Activated CD4-positive, CD25-positive, alpha-beta regulatory T cell treated with anti-CD3 and anti-CD28 coated beads, Interleukin-2, amount 50 U/mL, for 24 hours (primary cell): Measurements from ENCODE around the gene GALNT14.
"Not testable (repeated sequence)": the region's sequence is repeated elsewhere in the genome, so short reads cannot be mapped to it uniquely, and the experiment has no call there.

Source experiments
- ATAC-seq, 2 donors: fragments of 150-1000 bp; cut with Tn5 transposase; one replicate each; pipeline ENCODE4 v1.10.0; 2021; ENCODE audit warnings: mild to moderate bottlenecking in 1 of 2, moderate library complexity in 1 of 2

The GALNT14 gene

DNA sequence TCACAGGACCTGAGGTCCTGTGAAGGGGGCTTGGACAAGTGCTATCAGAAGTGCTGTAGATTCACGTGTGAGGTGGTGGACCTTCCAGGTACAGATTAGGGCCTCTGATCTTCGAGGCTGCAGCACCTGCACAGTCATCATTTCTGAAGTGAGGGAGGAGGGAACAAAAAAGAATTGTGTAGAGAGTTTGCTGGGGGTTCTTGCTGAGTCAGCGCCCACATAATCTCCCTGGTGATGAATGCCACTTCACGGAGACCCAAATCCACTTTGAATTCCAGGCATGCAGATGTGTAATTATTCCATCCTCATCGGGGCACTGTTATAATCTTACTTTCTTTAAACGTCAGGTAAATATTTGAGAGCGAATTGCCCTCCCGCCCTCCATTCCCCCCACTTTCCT, 202.4 kb downstream of the GALNT14 start:
- ATAC-seq, result no peak

DNA sequence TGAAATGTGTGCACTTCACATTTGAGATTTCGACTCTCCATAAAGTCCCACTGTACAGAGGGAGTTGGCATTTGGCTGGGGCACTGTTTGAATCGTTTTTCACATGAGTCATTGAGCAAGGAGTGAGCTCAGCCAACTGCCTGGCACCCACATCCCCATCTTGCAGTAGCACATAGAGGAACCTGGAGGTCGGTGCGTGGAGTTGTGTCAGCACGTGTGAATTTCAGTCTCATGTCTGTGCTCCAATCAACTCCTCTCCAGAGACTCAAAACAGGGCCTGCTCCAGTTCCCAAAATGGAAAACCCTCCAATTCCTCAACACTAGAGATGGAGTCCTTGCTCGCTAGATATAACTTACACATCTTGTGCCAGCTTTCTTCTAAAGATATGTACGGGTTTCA, 204.2 kb downstream of the GALNT14 start:
- ATAC-seq, result no peak

DNA sequence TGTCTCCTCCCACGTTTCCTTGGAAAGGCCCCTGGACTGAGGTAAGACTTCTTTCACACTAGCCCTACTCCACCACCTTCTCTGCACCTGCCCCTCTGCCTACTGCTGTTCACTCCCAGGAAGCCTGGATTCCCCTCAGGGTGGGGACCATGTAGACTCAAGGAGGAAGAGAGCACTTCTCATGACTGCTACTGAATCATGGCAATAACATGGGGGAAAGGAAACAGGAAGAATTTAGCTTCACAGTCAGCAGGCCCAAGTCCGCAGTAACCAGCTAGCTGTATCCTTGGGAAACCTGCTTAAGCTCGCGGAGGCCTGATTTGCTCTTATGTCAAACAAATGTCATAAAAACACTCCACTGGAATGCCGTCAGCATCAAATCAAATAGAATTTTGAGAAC, 204.7 kb downstream of the GALNT14 start:
- ATAC-seq, result no peak

DNA sequence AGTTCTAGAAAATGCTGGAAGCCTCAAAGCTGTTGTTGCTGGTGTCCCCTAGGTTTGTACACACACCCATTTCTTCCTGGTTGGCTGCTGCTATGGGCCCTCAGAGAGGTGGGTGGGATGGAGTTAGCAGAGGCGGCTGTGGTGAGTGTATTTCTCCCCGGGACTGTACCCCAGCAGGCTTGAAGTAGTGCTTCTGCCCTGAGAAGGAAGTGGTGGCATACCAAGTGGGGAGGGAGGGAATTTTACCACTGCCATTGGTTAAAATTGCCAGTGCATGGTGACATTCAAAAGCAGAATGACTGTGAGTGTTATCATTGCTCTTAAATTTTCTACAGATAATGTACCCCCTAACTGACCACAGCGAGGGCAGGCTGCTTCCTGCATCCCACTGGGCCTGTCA, 205.4 kb downstream of the GALNT14 start:
- peak in 1 of 2 donors; percentile 8 for ATAC-seq

DNA sequence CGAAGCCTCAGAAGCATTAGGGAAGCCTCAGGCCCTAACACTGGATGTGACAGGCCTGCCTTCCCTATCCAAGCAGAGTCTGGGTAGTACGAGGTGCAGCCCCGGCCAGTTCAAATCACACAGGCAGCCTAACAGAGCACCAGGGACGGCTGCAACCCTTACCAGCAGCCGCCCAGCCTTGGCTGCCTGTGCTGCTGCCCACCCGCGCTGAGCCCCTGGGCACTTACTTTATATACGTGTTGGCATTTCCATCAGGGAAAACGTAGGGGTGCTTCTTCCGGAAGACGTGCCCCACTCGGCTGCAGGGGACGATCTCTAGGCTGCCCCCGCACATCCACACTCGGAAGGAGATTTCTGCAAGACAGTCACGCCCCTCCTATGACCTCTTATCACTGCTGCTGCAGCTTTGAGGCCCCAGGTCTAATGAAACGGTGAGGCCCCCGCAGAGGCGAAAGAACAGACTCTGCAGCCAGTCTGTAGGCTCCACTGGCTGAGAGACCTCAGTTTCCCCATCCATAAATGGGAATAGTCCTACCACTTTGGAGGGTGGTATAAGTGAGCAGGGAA, 206.3 kb downstream of the GALNT14 start:
- no peak for ATAC-seq

DNA sequence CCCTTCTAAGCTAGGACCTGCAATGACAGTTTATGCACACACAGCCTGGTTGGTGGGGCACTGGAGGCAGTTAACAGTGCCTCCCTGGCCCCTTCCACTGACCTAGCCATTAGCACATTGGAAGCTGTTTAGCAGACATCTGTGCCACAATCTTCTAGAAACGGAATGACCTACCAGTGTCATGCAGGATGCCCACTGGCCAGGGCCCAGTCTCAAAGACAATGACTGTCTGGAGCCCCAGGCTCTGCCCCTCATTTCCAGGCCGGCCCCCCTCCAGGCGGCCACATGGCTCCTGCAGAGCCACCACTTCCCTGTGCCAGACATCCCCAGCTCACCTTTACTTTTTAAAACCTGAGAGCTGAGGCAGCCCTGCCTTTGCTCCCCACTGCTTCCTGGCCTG, 207.5 kb downstream of the GALNT14 start:
- no peak for ATAC-seq

DNA sequence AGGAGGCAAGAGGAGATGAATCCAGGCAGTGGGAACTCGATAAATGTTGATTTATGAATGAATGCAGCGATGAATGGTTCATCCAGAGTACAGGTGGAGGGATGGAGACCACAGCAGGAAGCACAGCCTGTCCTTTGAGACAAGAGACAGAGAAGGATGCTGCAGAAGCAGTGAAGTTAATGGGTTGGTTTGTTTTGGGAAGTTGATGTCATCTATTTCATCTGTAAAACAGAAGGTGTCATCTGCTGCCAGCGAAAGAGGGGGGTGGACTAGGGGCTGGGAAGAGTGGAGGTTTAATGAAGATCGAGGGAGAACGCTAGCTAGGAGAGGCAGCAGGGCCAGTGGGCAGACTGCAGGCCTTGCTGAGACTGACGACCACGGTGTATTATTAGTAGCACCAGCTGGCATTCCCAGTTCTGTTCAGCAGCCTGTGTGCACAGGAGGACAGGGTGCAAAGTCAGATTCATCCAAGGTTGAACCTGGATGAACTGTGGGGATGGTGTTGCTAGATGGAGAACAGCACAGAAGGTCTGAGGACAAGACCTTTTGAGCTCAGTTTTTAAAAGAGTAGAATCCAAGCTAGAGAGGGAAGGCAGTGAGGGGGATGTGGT, 210.7 kb downstream of the GALNT14 start:
- ATAC-seq, result no peak

DNA sequence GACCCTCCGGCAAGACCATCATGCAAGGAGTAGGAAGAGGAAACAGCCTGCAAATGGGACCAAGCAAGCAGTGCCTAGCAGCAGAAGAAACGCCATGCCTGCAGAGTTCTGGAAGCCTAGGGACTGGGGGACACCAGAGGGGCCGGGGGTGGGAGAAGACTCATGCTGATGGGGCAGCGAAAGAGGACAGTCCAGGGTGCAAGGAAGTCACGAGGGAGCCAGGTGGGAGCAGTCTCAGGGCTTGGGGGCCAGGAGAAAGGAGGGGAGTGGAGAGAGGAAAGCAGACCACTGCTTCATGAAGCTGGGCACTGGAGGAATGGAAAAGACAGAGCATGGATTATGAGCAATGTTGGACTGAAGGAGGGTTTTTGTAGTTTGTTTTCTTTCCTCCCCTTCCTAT, 211.6 kb downstream of the GALNT14 start:
- no peak for ATAC-seq

DNA sequence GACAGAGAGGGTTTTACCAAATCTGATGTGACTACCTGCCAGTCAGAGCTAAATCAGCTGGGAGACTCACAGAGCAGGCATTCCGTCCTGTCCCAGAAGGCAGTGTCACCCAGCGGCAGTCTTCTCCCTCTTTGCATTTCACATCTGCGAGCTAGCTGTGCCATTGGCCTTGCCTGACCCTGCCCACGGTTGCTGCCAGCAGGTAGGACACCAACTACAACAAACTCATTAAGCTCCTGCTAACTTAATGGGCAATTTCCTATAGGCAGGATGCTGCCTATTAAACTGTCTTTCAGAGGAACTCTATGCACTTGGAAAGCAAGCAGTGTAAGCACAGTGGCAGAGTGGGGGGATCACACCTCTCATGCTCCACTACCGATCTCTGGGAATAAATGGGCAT, 214.6 kb downstream of the GALNT14 start:
- no peak for ATAC-seq

DNA sequence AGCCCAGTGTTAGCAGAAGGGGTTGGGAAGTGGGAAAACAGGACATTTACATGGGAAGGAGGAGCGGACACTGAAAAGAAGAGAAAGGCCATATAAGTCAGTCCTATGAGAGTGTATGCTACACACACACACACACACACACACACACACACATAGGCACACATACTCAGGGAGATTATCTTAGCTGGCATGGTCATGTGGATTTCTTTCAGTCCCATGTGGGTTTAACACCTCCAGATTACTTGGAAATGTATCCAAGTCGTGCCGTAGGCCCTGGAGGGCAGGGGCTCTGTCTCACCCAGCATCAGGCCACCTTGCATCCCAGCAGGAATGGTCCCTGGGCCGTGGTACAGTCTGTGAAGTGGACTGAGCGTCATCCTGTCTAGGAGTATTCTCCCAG, 217.7 kb downstream of the GALNT14 start:
- no peak for ATAC-seq

DNA sequence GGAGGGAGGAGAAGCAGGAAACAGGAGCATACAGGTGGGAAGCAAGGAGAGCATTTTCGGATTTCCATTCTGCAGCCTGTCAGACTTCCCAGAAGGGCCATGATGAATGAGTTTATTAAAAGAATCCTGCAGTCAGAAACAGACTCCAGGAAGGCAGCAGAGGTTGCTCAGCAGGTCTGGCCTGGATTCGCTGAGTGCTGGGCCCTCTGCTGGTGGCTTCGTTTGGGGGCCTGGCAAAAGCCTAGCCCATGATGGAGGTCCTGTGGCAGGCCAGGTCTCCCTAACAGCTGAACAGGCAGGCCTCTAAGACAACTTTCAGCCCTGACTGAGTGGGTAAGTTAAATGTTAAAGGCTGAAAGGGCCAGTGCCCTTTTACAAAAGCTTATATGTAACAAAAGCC, 222.8 kb downstream of the GALNT14 start:
- no peak for ATAC-seq

DNA sequence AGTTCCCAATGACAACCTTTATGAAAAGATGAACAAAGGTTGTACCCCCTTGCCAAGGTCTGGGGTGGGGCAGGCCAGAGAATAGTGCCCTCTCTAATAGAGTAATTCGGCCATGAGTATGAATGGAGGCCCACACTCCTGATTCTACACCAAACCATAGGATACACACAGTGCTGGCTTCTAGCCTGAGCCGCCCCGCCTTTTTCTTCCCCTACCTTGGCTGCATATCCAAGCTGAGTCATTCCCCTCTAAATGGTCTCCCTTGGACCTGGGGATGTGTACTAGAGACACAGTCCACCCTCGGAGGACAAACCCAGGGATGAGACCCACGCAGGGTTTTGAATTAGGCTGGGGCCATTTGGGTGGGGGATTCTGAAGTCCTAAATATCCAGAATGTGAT, 223.8 kb downstream of the GALNT14 start:
- ATAC-seq, result no peak

DNA sequence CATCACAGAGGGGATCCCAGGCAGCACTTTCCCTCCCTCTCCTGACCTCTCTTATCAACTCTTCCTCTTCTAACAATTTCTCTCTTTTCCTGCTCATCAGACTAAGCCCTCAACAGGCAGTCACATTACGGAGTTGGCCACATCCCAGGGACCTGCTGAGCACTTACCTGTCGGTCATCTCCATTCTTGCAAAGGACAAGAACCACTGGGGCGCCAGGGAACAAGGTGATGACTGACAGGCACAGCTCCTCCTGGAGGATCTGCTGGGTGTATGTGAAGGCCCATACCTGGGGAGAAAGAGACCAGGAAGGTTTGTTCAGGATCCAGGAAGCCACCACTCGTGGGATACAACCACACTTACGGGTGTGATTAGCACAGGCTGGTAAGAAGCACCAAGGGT, 226.2 kb downstream of the GALNT14 start:
- ATAC-seq, result no peak

DNA sequence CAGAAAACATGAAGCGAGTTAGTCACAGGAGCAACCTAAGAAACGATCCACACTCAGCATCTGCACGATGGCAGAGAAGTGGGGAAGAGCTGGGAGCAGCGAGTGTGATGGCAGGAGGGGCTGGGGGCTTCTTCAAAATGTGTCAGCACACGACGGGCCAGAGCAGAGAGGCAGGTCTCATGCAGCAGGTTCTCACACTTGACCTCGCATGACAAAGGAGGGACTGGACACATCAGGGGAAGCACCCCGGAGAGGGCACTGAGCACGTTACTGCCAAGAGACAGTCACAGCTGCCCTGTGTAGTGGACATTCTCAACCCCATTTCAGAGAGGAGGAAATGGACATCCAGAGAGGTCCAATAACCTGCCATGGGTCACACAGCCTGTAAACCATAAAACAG, 226.9 kb downstream of the GALNT14 start:
- no peak for ATAC-seq

DNA sequence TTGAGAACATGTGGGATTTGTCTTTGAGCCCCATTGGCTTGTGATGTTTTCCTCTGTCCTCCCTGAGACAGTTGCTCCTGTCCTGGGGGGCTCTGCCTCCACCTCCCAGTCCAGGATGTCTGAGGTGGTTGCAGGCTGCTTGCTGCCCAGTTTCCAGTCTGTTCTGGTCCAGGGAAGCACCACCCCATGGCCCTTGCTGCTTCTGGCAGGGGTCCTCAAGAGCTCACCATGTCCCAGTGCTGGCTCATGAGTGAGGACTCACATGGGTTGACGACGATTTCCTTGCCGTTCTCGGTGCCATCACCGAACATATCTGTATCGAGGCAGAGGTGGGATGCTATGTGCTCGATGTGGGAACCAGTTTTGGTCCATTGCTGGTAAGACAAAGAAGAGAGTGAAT, 227.6 kb downstream of the GALNT14 start:
- no peak for ATAC-seq

DNA sequence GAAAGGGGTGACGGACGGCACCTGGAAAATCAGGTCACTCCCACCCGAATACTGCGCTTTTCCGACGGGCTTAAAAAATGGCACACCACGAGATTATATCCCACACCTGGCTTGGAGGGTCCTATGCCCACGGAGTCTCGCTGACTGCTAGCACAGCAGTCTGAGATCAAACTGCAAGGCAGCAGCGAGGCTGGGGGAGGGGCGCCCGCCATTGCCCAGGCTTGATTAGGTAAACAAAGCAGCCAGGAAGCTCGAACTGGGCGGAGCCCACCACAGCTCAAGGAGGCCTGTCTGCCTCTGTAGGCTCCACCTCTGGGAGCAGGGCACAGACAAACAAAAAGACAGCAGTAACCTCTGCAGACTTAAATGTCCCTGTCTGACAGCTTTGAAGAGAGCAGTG, 233.8 kb downstream of the GALNT14 start:
- ATAC-seq, result not testable (repeated sequence)

DNA sequence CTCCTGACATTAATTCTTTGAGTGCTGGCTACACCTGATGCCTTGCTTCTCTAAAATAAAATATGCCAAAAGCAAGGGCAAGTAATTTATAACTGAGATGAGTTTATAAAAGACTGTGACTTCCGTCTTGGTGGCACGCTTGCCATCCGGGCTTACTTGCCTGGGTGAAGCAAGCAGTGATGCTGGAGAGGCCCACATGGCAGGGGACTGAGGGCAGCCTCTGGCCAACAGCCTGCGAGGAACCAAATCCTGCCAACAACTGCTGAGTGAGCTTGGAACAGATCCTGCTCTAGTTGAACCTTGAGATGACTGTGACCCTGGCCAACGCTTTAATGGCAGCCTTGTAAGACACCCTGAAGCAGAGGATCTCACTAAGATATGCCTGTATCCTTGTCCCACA, 234.9 kb downstream of the GALNT14 start:
- no peak for ATAC-seq

DNA sequence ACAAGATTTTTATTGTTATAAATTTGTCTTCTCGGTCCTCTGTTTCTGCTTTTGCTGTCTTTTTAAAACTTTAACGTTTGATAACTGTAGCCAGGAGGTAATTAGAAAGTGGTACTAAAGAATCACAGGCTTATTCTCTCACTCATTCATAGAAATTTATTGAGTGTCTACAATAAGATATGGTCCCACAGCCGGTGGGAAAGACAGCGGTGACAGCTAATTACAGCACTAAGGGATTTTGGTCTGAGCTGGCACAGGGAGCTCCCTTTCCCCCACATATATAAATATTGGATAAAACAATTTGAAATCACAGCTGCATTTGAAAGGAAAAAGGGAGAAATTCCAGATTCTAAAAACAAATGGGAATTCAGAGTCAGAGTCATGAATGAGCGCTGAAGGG, 237.9 kb downstream of the GALNT14 start:
- ATAC-seq, result no peak

DNA sequence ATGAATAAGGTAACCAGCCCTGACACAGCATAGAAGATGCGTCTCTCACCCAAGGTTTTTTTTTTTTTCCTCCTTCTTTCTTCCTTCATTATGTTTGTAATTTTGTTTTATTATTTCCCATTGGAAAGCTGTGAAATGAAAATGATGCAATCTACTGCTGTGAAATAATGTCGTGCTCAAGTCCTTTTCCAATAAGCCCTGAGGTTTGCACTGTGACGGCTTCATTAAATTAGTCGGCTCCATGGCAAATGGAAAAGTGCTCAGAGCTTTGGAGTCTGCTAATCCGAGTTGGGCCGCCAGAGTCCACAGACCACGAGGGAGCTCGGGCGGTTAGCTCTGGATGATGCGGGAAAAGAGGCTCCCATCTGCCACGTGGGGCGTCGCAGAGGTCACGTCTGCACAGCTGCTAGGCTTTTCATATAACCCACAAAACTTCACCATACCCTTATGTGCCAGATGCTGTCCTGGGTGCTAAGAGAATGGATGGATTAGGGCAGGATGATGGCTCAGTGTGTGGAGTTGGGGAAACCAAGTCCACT, 238.7 kb downstream of the GALNT14 start:
- ATAC-seq, result no peak

DNA sequence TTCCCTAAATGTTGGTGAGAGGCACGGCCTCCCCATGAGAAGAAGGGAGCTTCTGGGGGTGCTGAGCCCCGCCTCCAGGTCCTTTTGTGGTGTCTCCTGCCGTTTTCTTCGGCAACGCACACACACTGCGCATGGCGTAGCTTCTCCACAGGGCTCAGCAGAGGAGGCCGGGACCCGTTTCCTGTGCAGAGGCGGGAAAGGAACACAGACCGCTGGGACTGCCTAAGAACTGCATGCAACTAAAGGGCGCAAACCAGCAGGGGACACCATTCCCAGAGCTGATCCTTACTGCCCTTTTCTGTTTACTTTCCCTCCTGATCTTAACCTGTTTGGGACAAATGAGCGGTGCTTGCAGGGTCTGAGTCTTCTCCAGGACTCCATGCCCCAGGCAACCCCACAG, 240.7 kb downstream of the GALNT14 start:
- no peak for ATAC-seq

DNA sequence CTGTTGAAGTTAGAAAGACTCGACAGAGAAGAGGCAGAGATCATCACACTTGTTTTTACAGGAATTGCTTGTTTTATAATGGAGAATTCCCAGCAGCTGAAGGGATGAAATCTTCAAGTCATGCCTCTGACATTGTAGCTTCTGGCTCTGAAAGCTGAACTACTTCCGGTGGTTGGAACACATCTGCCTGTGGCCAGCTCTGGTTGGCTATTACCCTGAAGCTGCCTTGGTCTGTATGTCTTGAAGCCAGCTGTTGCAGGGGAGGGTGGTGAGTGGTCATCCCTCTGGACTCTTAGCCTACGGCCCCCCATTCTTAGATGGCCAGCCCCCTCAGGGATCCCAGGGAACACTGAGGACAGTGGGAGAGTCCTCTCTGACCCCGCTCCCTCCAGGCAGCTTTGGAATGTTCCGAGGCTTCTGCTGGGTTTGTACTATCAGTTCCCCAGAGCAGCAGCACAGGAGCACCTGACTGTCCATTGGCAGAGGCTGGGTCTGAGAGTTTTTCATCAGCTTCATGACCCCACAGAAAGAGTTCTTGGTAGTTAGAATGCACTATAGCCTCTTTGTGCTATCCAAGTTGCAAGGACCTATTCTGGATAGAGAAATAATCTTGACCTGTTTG, 243.6 kb downstream of the GALNT14 start:
- no peak for ATAC-seq

DNA sequence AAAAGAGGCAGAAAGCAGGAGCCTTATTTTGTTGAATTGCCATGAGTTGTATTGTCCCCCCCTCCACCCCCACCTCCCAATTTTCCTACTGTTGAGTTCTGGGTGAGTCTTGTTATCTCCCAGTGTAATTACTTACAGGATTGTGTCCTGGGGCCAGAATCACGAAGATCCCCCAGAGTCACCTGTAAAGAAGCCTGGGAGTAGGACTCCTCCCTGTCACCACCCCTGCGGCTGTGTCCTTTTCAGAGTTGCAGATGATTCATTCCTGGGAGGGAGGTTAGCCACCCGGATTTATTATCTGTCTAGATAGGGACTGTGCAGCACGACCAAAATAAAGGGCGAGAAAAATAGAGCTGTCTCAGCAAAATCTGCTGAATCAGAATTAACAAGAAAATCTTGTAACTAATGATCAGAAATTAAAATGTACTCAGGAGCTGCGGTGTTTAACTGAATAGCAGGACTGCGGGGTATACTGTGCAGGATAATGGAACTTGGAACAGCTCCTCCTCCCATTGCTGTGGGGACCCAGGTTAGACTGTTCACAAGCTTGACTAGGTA, 249.3 kb downstream of the GALNT14 start:
- no peak for ATAC-seq

DNA sequence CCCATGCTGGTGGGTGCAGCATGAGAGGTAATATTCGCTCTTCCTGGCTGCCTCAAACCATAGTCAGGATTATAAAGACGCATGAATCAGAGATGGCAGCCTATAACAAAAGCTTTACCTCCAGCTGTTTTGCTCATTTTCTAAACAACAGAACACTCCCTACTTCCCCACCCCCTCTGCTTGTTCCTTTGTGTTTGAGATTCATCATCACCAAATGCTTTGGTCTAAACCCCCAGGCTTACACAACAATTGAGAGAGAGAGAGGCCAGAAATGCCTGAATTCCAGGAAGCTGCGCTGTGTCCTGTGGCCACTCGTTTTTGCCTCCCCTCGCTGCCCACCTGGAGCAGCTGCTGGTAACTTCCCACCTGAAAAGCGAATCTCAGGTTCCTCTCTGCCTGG, 252.2 kb downstream of the GALNT14 start:
- ATAC-seq, result no peak

DNA sequence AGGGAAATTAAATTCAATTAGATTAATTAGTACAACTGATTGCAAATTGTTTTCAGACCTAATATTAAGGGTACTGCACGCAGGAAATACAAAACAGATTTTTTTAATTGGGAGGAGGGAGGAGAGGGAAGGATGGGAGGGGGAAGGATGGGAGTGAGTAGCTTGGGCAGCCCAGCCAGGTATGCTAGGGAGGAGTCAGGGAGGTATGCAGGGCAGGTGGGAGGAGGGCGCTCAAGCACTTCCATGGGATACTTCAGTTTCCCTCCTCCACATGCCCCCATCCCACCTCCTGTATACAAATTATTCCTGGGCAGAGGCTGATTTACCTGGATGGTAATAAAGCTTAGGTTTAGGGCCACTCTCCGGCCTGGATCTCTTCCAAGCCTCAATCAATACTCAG, 254.4 kb downstream of the GALNT14 start:
- no peak for ATAC-seq
